Measurements from ENCODE around the gene CWC27. TPM values are rescaled to one million over a fixed set of nuclear protein-coding genes. Genes with fewer than 3 reads are reported as not detected.

CWC27 gene
- total and polyA plus RNA-seq, 2 of the 13 experiments (the other 11 are each of a cell fraction or from before 2014, with no cell fraction given): 21.1 to 25.7 TPM

DNA sequence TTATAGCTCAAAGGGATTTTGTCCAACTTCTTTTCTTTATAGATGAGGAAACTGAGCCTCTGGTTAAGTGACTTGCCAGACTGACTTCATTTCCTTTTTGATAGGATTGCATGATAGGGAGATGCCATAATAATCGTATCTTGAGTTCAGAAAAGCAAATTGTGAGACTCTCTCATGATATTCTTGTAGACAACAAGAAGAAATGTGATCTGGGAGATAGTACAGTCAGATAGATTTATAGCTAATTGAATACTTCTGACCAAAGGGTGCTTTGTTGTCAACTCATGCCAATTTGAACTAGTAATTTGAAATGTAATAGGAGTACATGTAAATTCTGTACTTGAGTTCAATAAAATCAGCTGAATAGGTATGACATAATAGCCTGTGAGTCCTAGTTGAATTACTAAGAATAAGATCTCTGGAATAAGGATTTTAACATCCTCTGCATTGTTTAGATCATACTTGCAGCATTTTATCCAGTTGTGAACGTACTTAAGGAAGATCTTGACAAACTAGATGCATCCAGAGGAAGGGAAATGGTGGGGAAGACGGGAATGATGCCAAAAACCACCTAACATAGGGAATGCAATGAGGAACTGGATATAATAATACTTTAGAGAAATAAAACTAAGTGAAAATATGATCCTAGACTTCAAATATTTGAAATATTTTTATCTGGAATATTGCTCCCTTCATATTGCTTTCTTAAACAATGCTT is 25.5 kb downstream of the CWC27 start (continued):
- TF ChIP-seq, protein P1, sequence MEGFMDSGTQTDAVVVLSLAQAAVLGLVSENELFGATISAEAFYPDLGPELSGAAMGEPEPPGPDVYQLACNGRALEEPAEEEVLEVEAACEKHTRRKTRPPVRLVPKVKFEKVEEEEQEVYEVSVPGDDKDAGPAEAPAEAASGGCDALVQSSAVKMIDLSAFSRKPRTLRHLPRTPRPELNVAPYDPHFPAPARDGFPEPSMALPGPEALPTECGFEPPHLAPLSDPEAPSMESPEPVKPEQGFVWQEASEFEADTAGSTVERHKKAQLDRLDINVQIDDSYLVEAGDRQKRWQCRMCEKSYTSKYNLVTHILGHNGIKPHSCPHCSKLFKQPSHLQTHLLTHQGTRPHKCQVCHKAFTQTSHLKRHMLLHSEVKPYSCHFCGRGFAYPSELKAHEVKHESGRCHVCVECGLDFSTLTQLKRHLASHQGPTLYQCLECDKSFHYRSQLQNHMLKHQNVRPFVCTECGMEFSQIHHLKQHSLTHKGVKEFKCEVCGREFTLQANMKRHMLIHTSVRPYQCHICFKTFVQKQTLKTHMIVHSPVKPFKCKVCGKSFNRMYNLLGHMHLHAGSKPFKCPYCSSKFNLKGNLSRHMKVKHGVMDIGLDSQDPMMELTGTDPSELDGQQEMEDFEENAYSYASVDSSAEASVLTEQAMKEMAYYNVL (CRISPR knock-in tag; IDR thresholded peaks at IDR 0.05; ENCODE audit: borderline replicate concordance): no peak
- TF ChIP-seq FOXA3 (CRISPR knock-in tag; IDR thresholded peaks at IDR 0.05): no peak
- no peak for TF ChIP-seq ARNT2 (CRISPR knock-in tag; IDR thresholded peaks at IDR 0.05; ENCODE audit: low read depth)
- no peak for TF ChIP-seq ZFP90 (CRISPR knock-in tag; IDR thresholded peaks at IDR 0.05; ENCODE audit: borderline replicate concordance)
- no peak for TF ChIP-seq CREB1 (IDR thresholded peaks at IDR 0.05)
- no peak for TF ChIP-seq CREB1 (CRISPR knock-in tag; IDR thresholded peaks at IDR 0.05)
- no peak for TF ChIP-seq ZNF550 (CRISPR knock-in tag; IDR thresholded peaks at IDR 0.05; ENCODE audit: borderline replicate concordance)
- TF ChIP-seq IRX3 (CRISPR knock-in tag; IDR thresholded peaks at IDR 0.05; ENCODE audit: borderline replicate concordance, low read depth): no peak

DNA sequence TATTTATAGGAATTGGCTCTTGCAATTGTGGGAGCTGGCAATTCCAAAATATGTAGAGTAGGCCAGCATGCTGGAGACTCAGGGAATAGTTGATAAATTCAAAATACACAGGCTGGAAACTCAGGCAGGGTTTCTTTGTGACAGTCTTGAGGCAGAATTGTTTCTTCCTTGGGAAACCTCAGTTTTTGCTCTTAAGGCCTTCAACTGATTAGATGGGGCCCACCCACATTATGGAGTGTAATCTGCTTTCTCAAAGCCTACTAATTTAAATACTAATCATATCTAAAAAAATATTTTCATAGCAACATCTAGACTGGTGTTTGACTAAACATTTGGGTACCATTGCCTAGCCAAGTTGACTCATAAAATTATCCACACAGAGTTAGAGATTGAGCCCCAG is 27.6 kb downstream of the CWC27 start:
- H3K4me2 ChIP-seq (ENCODE audit: low read depth, low read length): no peak overlapping the region
- POLR2A ChIA-PET: no interaction called here
- CTCF ChIA-PET (ENCODE audit: low intra/inter-chr PET ratio, low total read pairs): no interaction called here
- H3K4me3 ChIP-seq (replicated peaks in 1 of 3; ENCODE audit: insufficient read depth in 1 of 3, low read depth in 2 of 3, low read length in 3 of 3): no peak overlapping the region
- no peaks in the 10 kb centered on the region for H3K27me3 ChIP-seq (ENCODE audit: control insufficient read depth in 1 of 2, insufficient read depth in 2 of 2, low read length in 2 of 2)
- H3K4me1 ChIP-seq (ENCODE audit: insufficient read depth, low read length): peaks cover 16% of the 10 kb centered on the region
- no peaks in the 10 kb centered on the region for H4K20me1 ChIP-seq (ENCODE audit: insufficient read depth, low read length)
- H3K9me3 ChIP-seq (ENCODE audit: low read length): no peaks in the 10 kb centered on the region
- BruUV-seq (replicated peaks): no TSS peak
- H3K27ac ChIP-seq (ENCODE audit: extremely low read length, insufficient read depth, low read length): no peak overlapping the region
- ATAC-seq: no peak
- no peak for DNase-seq (ENCODE audit: low spot score)
- peaks cover 0 to 2% of the 10 kb centered on the region in 2 experiments; a peak in 4 of 5 replicates for H3K36me3 ChIP-seq (replicated peaks in 1 of 2; ENCODE audit: control insufficient read depth in 1 of 2, insufficient read depth in 2 of 2, low read length in 2 of 2)
- no peaks in the 10 kb centered on the region for H3K79me2 ChIP-seq (ENCODE audit: insufficient read depth, low read length)
- no peak for FAIRE-seq
- in situ Hi-C loops (cut with HindIII; ENCODE audit: extremely low pct_ligation_motif_present, low pct_unique_long_range_greater_than_20kb) (no loop called here), intact Hi-C loops (cut with micrococcal nuclease; ENCODE audit: unreplicated experiment) (no loop called here)
- H2AFZ ChIP-seq (ENCODE audit: low read length): no peak overlapping the region
- no peak overlapping the region for H3K9ac ChIP-seq (ENCODE audit: insufficient read depth, low read depth, low read length)
- TF ChIP-seq TCF7L2 (IDR thresholded peaks at IDR 0.05; ENCODE audit: low read depth, low read length) (no peak), NFYB (CRISPR knock-in tag; IDR thresholded peaks at IDR 0.05) (no peak), PRMT3 (CRISPR knock-in tag; IDR thresholded peaks at IDR 0.05; ENCODE audit: borderline replicate concordance, low read depth) (no peak), SRSF9 (IDR thresholded peaks at IDR 0.05; ENCODE audit: borderline replicate concordance, insufficient read depth, low read depth, low read length, poor library complexity, severe bottlenecking) (no peak), MAFF (IDR thresholded peaks at IDR 0.05; ENCODE audit: low read depth, low read length) (no peak), ZNF224 (CRISPR knock-in tag; IDR thresholded peaks at IDR 0.05) (no peak), ZNF891 (CRISPR knock-in tag; IDR thresholded peaks at IDR 0.05) (no peak), ZBTB46 (CRISPR knock-in tag; IDR thresholded peaks at IDR 0.05; ENCODE audit: borderline replicate concordance) (no peak), NPAS2 (CRISPR knock-in tag; IDR thresholded peaks at IDR 0.05; ENCODE audit: borderline replicate concordance) (no peak), SSRP1 (CRISPR knock-in tag; IDR thresholded peaks at IDR 0.05) (no peak)
- TF ChIP-seq, protein P2, sequence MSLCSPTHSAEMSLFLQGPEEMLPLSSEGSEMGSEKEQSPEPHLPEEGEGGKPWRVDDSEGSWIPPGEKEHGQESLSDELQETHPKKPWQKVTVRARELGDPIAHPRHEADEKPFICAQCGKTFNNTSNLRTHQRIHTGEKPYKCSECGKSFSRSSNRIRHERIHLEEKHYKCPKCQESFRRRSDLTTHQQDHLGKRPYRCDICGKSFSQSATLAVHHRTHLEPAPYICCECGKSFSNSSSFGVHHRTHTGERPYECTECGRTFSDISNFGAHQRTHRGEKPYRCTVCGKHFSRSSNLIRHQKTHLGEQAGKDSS (CRISPR knock-in tag; IDR thresholded peaks at IDR 0.05; ENCODE audit: borderline replicate concordance, low read depth): no peak
